Karpas-422 (cell line): ENCODE results near the gene ZNF17. TPM values are rescaled to one million over a fixed set of nuclear protein-coding genes. Genes with fewer than 3 reads are reported as not detected.

Experiments used
- small RNA-seq: library from RNA; depleted of rRNA; stranded (forward); fragments of <200 nt; gene quantifications from one replicate; pipeline ENCODE3, GENCODE V24; 2014
- total RNA-seq: library from RNA; depleted of rRNA; stranded (reverse); fragments of >200 nt; shearing (Covaris generic); gene quantifications from 2 replicates; pipeline ENCODE4 v1.2.3, GENCODE V29; 2014; ENCODE audit warnings: low replicate concordance; rRNA removed

The ZNF17 gene
- total RNA-seq, 1 experiment from 2014 or later: 17.0 TPM

Small RNA genes lying within 50 kb of the gene (small RNA-seq; reads per million reads assigned to genes)
- not detected for gene VN1R107P

Other genes starting within 250 kb of the ZNF17 start
- gene DUXA, start 243.7 kb upstream of the ZNF17 start, total RNA-seq: not detected in 2 replicates
- 30.0 and 81.8 TPM in 2 replicates for gene ZNF264, start 219.7 kb upstream of the ZNF17 start, total RNA-seq
- 2.8 and 6.1 TPM in 2 replicates for gene AURKC, start 180.1 kb upstream of the ZNF17 start, total RNA-seq
- gene ZNF805, start 170.5 kb upstream of the ZNF17 start, total RNA-seq: 20.5 and 23.6 TPM in 2 replicates
- 95.1 and 113 TPM in 2 replicates for gene ZNF460, start 130.7 kb upstream of the ZNF17 start, total RNA-seq
- 19.8 and 21.6 TPM in 2 replicates for gene ZNF543, start 90.7 kb upstream of the ZNF17 start, total RNA-seq
- 6.9 and 10.0 TPM in 2 replicates for gene ZNF304, start 59.9 kb upstream of the ZNF17 start, total RNA-seq
- gene TRAPPC2B, start 47.6 kb upstream of the ZNF17 start, total RNA-seq: 19.5 and 30.0 TPM in 2 replicates
- gene ZNF547, start 47.6 kb upstream of the ZNF17 start, total RNA-seq: 3.1 and 6.5 TPM in 2 replicates
- gene ZNF548, start 21.3 kb upstream of the ZNF17 start, total RNA-seq: 37.3 and 40.4 TPM in 2 replicates
- gene ZNF749, start 24.2 kb downstream of the ZNF17 start, total RNA-seq: 20.9 and 43.4 TPM in 2 replicates
- gene VN1R1, start 46.0 kb downstream of the ZNF17 start, total RNA-seq: not detected in 2 replicates
- 0.45 and 4.6 TPM in 2 replicates for gene ZNF772, start 66.4 kb downstream of the ZNF17 start, total RNA-seq
- gene ZNF419, start 76.6 kb downstream of the ZNF17 start, total RNA-seq: 4.2 and 5.1 TPM in 2 replicates
- 19.4 and 25.2 TPM in 2 replicates for gene ZNF773, start 88.8 kb downstream of the ZNF17 start, total RNA-seq
- gene ZNF549, start 116.2 kb downstream of the ZNF17 start, total RNA-seq: 6.7 and 9.8 TPM in 2 replicates
- 5.5 and 5.7 TPM in 2 replicates for gene ZNF550, start 148.7 kb downstream of the ZNF17 start, total RNA-seq
- gene ZNF416, start 167.8 kb downstream of the ZNF17 start, total RNA-seq: 3.1 and 4.6 TPM in 2 replicates
- gene ZIK1, start 173.0 kb downstream of the ZNF17 start, total RNA-seq: 0.11 TPM in 2 replicates
- 5.2 and 7.7 TPM in 2 replicates for gene ZNF530, start 188.7 kb downstream of the ZNF17 start, total RNA-seq
- 13.7 and 23.4 TPM in 2 replicates for gene ZNF134, start 203.1 kb downstream of the ZNF17 start, total RNA-seq
- gene ZNF211, start 222.0 kb downstream of the ZNF17 start, total RNA-seq: 21.8 and 22.2 TPM in 2 replicates